Mucosa of descending colon (tissue), 3 donors: Measurements from ENCODE around the gene BASP1. TPM values are rescaled to one million over a fixed set of nuclear protein-coding genes. Genes with fewer than 3 reads are reported as not detected.
"Not testable (repeated sequence)": the region's sequence is repeated elsewhere in the genome, so short reads cannot be mapped to it uniquely, and the experiment has no call there.

ENCODE experiments used
- ATAC-seq: fragments of 200-7000 bp; cut with Tn5 transposase; one replicate; pipeline ENCODE4 v1.9.1; 2020; ENCODE audit warnings: mild to moderate bottlenecking, moderate library complexity
- DNase-seq, 3 donors: peaks; one replicate each; pipeline ENCODE4 v3.0.0-alpha.2; 2020
- H3K36me3 ChIP-seq: fragments of 200-600 bp; one replicate; pipeline ENCODE4 v1.8.0; 2021; ENCODE audit warnings: low read depth, mild to moderate bottlenecking
- H3K4me1 ChIP-seq: fragments of 200-600 bp; one replicate; pipeline ENCODE4 v1.8.0; 2021; ENCODE audit warnings: low read depth, mild to moderate bottlenecking
- H3K4me3 ChIP-seq: fragments of 200-600 bp; one replicate; pipeline ENCODE4 v1.8.0; 2021; ENCODE audit warnings: mild to moderate bottlenecking
- H3K9me3 ChIP-seq: fragments of 200-600 bp; one replicate; pipeline ENCODE4 v1.8.0; 2021; ENCODE audit warnings: mild to moderate bottlenecking
- CTCF ChIP-seq: fragments of 200-600 bp; IDR thresholded peaks from one replicate; pipeline ENCODE4 v1.8.0; 2022; ENCODE audit warnings: antibody characterized with exemption, mild to moderate bottlenecking
- intact Hi-C, 2 donors: fragments of 100-400 bp; cut with DNase I in 1 of 2; cut with micrococcal nuclease in 1 of 2; formaldehyde crosslinking; loops; one replicate each; pipeline versions ENCODE4 v1.11.0 to v1.11.1; 2022; cut with DNase I, micrococcal nuclease
- total RNA-seq, 3 donors: library from RNA; stranded (reverse); fragmentation: NEBNext Ultra II Directional in 2 of 3; extraction: Animal tissue kit (Norgen Biotek cat#: 25700) in 2 of 3; gene quantifications; one replicate each; pipeline versions ENCODE4 v1.2.1 to v1.2.4, GENCODE V29; 2021 to 2023
- donor health status: DM: no; HTN: no; CAD: no; lungs with moderate emphysema.
- donor health status: DM: no; HTN: no; CAD: no.
- donor health status: DM: no; HTN: yes; CAD: no.

Gene BASP1
- total RNA-seq, 3 donors from 2014 or later = 3.6 to 10.6 (median 8.6) TPM

GRCh38 chr5:17315710-17316221 is 98.3 kb downstream of the BASP1 start:
- intact Hi-C loops = no loop called here
- no peak for ATAC-seq
- no peak for TF ChIP-seq CTCF
- DNase-seq = no peak
- H3K36me3 ChIP-seq = no peaks in the 10 kb centered on the region
- peaks cover 20% of the 10 kb centered on the region for H3K4me1 ChIP-seq
- no peak overlapping the region for H3K4me3 ChIP-seq
- no peaks in the 10 kb centered on the region for H3K9me3 ChIP-seq

- Histone ChIP-seq H3K9me3 (no peaks in the 10 kb centered on the region), H3K36me3 (no peaks in the 10 kb centered on the region), H3K4me3 (no peak overlapping the region), H3K4me1 (peaks cover 20% of the 10 kb centered on the region)
- TF ChIP-seq CTCF = no peak
- peak; percentile 66 for ATAC-seq
- DNase-seq = peak in 1 of 3 donors; percentile 10
- intact Hi-C loops = no loop called here
Observed at GRCh38 chr5:17316970-17317459, 99.6 kb downstream of the BASP1 start.

- Histone ChIP-seq H3K36me3 (no peaks in the 10 kb centered on the region), H3K9me3 (no peaks in the 10 kb centered on the region), H3K4me3 (no peak overlapping the region), H3K4me1 (peaks cover 20% of the 10 kb centered on the region)
- intact Hi-C loops = no loop called here
- DNase-seq (peak in 1 of 3 donors; percentile 25), ATAC-seq (peak; percentile 44)
- TF ChIP-seq CTCF = no peak
Observed at GRCh38 chr5:17317473-17317872, 100.0 kb downstream of the BASP1 start.

GRCh38 chr5:17319095-17319494 is 101.7 kb downstream of the BASP1 start:
- H3K4me3 ChIP-seq, H3K9me3 ChIP-seq, H3K36me3 ChIP-seq, ATAC-seq, DNase-seq, intact Hi-C loops: not testable (repeated sequence)
- peaks cover 20% of the 10 kb centered on the region for H3K4me1 ChIP-seq

GRCh38 chr5:17325770-17326599 is 108.6 kb downstream of the BASP1 start:
- Histone ChIP-seq H3K36me3 (no peaks in the 10 kb centered on the region), H3K4me1 (peaks cover 9% of the 10 kb centered on the region), H3K4me3 (no peak overlapping the region), H3K9me3 (no peaks in the 10 kb centered on the region)
- DNase-seq = no peak
- ATAC-seq = no peak
- intact Hi-C loops = loop anchor here in 1 of 2 donors (10.0 kb wide), 1 partner anchor 109 kb away; no protein-coding TSS in a partner anchor
- TF ChIP-seq CTCF = no peak
